Activated naive CD4-positive, alpha-beta T cell treated with anti-CD3 and anti-CD28 coated beads, Interleukin-2, amount 50 U/mL, for 16 hours (primary cell): Measurements from ENCODE around the gene C2orf72.
"Not testable (repeated sequence)": the region's sequence is repeated elsewhere in the genome, so short reads cannot be mapped to it uniquely, and the experiment has no call there.

ENCODE experiments used
- DNase-seq: peaks from one replicate; pipeline ENCODE4 v3.0.0-alpha.2; 2020

The C2orf72 gene

DNA sequence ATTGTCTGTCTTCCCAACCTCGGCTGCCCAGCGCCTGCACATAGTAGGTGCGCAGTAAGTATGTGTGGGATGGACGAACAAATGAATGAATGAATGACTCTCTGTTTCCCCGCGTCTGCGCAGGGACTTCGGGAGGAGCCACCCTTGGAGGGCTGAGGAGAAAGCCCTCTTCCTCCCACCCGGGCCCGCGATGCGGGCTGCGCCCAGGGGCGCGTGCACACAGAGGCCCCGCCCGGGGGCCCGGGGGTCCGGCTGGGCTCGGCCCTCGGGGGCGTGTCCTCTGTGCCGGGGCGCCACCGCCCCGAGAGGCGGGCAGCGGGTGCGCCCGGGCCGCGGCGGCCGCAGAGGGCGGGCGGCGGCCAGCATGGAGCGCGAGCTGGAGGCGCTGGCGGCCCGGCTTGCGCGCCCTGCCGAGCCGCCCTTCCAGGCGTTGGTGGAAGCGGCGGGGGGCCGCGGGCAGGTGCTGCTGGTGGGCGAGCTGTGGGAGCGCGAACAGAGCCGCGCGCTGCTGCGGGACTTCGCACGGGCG, at the start of gene C2orf72:
Gene C2orf72 (plus strand): TSS at position 322 of the 529 bp plus-strand sequence. CDS start 43 bp downstream, at position 365.
- peak; percentile 16 for DNase-seq

DNA sequence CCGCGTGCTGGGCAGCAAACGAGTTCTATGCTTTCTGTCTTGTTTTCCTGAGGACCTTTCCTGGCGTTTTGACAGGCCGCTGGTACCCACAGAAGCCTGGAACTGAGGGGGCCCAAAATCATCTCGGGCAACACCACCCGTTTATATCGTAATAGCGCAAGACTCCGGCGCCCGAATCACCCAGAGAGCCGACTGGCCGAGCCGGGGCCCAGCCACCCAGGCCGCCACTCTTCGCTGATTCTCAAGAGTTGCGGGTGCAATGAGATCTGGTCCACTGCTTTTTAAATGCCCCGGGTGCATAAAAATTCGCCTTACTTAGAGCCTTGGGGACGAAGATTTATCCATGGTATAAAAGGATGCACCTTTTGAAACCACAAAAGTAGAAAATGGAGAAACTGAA, 47.6 kb upstream of the C2orf72 start:
- DNase-seq, result no peak

DNA sequence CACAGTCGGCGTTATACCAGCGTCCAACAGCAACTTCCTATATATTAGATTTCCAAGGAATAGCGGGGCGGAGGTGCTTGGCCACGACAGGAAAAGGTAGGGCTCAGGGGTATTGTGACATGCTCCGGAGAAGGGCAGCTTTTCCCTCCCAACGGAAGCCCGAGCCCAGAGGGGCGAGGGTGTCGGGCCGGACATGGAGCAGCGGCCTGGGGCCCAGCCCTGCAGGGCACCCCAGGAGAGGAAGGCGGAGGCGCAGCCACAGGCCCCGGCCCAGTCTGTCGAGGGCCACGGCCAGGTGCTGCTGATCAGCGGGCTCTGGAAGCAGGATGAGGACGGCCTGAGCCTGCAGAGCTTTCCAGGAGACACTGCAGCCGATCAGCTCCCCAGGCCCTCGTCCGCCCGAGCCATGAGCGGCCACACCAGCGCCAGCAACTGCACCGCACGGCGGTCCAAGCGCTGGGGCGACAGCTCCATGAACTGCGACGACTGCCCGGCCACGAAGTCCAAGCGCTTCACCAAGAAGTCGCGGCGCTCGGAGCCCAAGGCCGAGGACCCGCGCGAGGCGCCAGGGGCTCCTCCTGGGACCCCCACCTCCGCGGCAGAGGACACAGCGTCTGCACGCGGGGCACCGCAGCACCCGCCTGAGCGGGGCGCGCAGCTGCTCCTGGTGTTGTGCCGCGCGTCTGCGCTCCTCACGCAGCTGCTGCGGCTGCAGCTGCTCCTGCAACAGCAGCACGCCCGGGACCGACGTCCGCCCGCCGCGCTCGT, 47.0 kb upstream of the C2orf72 start:
- DNase-seq, result no peak

DNA sequence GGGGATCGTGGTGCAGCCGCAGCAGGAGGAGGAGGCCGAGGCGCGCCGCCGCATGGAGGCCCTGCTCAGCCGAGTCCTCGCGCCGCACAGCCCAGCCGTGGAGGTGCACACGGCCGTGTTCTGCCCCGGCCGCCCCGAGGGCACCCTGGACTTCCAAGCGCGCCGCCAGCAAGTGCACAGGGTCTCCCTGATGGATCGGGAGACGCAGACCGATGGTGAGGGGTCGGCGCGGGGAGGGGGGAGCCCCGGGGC, 46.5 kb upstream of the C2orf72 start:
- DNase-seq, result no peak

DNA sequence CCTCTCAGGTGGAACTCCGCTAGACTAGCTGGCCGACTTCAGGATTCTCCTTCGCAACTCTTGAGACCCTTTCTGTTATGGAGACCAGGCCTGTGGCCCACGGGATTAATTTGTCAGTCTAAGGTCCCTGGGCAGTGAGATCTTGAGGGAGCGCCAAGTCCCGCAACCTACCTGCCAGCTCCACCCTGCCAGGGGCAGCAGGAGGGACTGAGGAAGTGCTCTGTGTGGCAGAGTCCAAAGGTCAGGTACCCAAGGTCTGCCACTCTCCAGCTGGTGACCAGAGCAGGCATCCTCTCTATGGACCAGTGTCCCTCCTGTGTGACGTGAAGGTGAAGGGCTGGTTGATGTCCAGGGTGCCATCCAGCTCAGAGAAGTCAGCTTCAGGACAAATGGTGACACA, 45.7 kb upstream of the C2orf72 start:
- DNase-seq, result no peak

DNA sequence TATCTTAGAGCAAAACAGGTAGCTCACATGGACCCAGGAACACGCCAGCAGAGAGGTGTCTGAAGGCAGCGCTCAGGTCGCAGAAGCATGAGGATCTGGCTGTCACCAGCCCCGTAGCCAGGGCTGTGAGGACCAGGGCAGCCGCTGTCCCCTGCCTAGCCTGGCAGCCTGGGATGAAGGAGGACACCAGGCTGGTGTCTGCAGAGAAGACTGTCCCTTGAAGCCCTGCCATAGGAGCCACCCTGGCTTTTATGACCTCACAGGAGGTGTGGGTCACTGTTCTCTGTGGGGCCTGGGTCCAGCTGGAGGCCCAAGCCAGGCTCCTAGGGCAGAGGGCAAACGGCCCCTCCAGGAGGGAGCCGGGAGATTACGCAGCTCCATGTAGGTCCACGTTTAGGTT, 41.5 kb upstream of the C2orf72 start, which contains the start of gene SPATA3:
Gene SPATA3 (plus strand): TSS at position 301 of the 400 bp plus-strand sequence. CDS start 113 bp downstream, outside the sequence.
- no peak for DNase-seq

DNA sequence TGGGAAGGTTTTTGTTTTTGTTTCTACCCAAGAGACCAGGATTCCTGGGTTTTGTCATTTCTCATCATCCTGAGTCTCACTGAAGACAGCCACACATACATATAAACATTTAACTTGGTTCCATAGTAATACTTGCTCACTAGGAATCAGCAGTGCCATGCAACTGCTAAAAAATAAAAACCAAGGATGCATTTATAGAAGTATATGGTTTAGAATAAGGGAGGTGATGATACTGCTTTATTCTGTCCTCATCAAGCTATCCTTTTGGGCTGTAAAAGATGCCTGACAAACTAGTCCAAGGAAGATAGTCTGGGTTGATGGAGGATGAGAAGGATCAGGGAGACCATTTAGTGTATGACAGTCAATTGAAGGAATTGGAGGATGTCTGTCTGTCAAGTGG, 40.7 kb upstream of the C2orf72 start:
- no peak for DNase-seq

DNA sequence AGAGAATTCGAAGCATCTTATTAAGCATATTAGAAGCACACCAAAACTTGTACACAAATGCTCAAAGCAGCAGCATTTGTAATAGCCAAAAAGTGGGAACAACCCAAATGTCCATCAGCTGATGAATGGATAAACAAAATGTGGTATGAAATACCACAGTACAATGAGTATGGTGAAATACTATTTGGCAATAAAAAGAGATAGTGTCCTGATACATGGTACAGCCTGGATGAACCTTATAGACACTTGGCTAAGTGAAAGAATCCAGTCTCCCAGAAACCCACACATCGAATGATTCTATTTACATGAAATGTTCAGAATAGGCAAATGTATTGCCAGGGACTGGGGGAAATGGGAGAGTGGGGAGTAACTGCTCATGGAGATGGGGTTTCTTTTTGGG, 38.4 kb upstream of the C2orf72 start:
- no peak for DNase-seq

DNA sequence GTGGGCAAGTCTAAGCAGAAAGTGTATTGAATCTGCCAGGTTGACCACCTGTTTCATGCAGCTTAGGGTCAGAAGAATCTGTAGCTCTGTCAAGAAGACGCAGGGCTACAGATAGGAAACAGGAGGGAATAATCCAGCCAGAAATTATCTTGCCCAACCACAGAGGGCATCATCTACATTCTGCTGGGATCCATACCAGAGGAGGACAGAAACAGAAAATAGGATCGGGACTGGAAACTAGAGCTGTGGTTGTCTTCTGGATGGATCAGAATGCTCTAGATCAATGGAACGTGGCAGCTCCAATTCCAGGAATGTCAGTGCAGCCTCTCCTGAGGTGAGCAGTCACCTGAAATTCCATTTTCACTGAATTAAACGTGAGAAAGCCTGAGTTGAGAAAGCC, 37.8 kb upstream of the C2orf72 start:
- no peak for DNase-seq

DNA sequence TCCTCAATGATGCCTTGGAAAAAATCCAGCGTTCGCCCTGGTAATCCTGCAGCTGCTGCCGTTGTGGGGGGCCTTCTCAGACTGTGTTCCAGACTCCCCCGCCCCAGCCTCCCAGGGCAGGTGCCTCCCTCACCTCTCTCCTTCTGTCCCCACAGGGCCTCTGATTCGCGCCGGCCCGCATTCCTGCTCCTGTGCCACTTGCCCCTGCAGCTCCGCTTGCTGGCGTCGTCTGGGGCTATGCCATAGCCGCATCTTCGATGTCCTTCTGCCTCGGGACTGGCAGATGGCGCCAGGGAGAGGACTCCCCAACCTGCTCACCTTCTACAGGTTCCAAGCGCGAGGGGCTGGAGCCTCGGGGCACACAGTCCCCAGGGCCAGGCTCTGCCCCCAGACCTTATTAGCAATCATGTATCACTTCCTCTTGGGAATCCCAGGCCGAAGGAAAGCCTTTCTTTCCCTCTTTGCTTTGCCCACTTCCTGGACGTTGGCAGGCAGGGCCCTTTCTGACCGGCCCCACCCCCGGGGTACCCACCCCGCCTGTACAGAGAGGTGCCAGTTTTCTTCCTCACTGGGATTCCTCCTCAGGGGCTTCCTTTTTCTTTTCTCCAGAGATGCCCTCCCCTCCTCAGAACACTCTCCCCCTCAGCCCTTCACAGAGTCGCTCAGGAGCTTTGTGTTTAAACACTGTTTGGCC, 37.0 kb upstream of the C2orf72 start:
- DNase-seq, result no peak

DNA sequence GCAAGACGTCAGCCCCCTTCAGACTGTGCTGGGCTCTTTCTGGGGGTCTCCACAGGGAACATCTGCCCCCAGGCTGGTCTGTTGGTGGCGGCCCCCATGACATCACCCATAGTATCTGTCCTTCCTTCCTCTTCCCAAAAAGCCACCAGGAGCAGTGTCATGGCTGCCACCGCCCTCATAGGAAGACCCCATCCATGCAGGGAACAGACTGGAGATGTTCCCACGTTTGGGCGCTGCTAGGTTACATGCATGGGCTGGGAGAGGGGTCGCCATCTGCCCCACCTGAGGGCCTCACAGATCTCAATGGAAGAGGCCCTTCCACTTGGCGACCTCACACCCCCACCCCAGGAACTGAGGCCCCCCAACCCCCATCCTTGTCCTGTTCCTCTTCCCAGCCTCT, 36.3 kb upstream of the C2orf72 start:
- no peak for DNase-seq

DNA sequence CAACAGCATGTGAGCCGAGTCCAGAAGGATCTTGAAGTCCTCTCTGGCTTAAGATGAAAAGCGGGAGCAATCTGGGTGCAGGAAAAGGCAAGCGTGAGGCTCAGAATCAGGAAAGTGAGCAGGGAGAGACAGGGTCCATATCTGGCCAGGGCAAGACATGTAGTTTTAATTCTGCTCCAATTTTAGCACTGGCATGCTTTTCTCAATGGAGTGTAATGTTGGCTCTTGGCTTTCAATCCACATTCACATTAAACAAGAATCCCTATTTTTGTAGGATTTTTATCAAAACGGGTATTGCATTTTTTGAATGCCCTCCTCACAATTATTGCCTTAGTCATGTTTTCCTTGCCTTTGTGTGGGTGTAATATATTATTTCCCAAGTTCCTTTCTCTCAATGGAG, 35.4 kb upstream of the C2orf72 start:
- no peak for DNase-seq

DNA sequence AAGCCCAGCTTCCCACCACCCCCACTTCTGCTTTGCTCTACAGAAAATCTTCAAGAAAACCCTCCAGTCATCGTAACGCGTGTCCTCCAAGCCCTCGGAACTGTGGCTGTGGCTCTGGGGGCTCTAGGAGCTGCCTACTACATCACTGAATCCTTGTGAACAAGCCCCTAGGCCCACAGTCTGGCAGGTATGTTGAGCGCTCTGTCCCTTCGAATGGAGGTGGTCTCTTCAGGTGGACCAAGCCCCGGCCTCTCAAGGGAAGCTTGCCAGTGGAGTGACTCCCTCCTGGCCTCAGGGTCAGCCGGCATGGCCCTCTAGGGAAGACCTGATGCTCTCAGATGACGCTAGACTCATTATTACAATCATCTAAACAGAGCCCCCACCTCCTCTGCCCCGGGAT, 34.7 kb upstream of the C2orf72 start:
- no peak for DNase-seq

DNA sequence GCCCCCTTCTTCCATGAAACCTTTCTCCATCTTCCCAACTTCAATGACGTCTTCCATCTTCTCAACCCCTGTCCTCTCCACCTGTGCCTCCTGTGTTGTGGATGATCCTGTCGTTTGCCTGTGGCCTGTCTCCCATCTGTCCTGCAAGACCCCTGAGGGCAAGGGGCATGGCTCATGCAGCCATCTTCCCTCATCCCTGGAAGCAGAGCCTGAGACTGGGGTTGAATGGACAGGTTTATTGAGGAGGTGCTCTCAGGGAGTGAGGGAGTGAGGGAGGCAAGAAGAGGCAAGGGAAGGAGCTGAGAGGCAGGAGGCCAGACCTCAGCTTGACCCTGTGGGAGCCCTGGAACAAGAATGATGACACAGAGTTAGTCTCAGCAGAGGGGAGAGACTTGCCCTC, 34.1 kb upstream of the C2orf72 start:
- DNase-seq, result no peak

DNA sequence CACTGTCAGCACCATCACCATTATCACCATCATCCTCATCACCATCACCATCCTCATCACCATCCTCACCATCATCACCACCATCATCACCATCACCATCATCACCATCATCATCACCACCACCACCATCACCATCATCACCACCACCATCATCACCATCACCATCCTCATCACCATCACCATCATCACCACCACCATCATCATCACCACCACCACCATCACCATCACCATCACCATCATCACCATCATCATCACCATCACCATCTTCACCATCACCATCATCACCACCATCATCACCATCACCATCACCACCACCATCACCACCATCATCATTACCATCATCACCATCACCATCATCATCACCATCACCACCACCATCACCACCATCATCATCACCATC, 32.4 kb upstream of the C2orf72 start:
- DNase-seq, result not testable (repeated sequence)

DNA sequence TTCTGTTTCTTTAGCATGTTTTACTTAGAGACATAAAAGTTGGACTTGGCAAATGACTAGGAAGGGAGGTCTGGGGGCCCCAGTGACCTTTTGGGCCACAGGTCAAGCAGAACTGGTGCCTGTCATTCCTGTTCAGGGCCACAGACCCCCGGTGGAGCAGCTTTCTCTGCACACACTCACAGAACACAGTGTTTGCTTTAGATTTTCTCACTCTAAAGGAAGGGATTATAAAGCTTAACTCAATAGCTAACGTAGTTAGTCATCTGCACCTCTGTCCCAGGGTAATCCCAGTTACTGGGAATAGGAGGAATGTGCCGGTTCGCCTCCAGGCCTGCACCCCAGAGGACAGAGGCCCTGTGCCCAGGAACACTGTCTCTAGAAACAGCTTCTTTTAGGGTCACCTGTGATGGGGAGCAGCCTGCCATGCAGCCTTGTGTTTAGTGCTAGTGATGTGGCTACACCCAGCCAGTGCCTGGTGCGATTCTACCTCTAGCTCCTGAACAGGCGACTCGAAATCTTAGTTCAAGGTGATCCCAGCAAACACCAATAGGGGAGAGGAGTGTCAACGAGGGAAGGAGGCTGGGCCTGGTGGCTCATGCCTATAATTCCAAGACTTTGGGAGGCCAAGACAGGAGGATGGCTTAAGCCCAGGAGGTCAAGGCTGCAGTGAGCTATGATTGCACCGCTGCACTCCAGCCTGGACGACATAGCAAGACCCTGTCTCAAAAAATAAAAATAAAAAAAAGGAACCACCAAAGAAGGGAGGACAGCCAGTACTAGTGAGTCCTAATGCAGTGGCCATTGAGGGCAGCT, 29.8 kb upstream of the C2orf72 start:
- no peak for DNase-seq

DNA sequence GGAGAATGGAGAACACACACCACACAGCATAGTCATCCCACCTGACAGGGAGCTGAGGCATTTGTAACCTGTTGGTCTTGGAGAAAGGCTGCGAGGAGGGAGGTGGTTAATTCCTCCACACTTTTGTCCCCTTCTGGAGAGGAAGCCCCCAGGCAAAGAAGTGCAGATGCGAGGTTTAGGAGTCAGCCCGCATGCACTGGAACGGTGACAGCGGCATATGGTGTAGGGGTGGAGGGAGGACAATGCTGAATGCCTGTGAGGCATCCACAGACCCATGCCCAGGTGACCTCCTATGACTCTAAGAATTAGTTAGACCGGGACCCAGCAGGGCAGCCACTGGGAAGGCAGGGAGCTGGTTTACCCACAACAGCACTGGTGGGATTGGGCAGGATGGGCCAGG, 29.2 kb upstream of the C2orf72 start:
- no peak for DNase-seq

DNA sequence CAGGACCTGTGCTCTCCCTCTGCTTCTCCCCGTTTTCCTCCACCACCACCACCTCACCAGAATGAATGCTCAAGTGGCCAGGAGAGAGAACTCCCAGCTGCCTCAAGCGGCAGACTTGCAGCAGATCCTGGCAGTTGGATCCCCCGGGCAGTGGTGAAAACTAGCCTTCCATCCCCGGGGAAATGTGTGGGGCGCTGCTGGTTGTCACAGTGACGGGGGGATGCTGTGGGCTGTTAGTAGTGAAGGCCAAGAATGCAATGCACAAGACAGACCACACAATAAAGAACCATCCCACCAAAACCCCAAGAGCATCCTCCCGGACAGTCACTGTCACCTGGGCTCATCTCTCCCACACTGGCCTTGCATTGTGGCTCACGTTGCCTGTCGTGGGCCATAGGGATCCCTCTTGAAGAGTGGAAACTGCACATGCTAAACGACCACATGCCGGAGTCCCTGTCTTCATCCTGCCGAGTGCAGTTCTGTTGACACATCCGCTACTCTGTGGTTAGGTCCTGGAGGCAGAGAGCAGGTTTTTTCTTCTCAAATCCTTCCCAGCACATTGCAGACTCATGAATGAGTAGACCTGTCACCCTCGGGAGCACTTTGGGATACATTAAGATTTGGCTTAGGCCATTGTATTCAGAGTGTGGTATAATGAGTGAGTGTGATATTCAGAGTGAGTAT, 27.9 kb upstream of the C2orf72 start:
- DNase-seq, result no peak

DNA sequence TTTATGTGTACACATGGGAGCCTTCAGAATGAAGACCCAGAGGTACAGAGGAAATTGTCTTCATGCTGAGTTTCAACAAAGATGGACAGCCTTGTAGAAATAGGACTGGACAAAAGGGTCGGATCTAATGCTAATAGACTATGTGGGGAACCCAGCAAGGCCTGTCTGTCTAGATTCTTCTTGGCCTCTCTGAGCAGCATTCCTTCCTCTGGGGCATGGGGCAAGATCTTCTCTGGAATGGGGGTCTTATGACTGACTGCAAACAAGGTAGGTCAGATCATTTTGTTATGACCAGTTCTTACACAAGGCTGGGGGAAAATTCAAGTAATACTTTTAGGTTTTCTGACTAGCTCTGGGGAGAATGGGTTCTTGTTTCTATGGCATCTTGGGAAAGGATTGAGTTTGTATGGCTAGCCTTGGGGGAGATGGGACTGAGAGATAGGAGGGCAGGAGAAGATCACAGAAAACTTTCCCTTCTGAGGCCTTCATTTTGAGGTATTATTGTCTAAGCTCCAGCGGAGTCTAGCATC, 27.1 kb upstream of the C2orf72 start:
- no peak for DNase-seq

DNA sequence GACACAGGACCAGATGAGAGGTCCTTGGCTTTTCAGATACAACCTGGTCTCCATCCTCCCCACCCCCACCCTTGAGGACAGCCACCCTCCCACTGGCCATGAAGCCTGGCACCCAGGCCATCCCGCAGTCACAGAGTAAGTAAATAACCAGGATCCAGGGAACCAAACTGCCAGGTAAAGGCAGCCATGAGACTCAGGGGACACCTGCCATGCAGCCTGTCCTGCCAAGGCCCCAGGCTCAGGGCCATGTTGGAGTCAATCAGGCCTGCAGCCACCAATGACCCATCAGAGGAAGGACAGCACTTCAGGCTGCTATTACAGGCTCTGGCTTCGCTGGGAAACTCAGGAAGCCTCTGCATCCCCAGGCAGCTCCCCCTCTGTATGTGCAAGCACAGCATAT, 25.8 kb upstream of the C2orf72 start:
- DNase-seq, result no peak

DNA sequence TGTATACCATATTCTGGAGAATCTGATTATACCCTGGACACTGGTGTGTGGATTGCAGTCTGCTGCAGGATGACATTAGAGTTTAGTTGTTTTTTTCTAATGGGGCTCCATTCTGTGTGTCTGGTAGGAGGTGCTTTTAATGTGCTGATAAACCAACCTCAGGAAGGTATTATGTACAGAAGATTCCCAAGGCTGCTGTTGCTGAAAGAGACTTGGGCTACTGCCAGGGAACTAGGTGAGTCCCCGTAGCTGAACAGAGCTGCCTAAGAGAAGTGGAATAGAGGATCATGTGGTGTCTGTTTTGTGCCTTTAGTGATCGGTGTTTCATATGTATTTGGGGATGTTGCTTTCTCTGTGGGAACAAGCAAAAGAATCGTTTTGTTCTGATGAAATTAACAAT, 24.9 kb upstream of the C2orf72 start:
- no peak for DNase-seq

DNA sequence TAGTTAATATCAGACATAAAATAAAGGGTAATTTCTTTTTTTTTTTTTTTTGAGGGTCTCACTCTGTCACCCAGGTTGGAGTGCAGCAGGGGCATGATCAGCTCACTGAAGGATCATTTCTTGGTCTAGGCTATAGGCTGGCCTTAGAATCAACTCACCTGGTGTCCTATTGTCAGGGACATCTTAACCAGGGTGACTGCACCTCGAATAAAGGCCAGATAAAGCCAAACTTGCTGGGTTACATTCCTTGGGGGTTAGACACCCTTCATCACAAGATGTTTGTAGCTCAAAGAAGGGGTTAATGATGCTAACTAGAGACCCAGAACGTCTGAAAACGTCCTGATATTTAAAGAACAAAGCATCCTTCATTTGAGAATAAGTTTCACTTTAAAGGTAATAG, 23.5 kb upstream of the C2orf72 start:
- no peak for DNase-seq

DNA sequence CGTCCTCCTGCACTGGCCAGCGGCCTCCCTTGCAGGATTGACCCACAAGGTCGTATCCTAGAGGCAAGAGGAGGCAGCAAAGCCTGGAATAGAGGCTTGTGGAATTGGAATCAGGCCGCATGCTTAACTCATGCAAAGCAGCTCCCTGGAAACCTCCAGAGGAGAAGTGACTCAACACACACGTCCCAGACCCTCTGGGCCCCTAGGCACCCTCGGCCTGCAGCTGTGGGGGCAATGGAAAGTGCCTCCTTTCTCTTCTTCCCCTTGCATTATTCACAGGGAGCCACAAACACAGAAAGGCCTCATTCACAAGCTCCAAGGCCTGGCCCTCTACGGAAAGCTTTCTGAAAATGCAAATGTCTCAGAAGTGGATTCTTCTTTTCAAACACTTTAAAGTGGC, 21.8 kb upstream of the C2orf72 start:
- no peak for DNase-seq
